ENCODE data around the gene GULP1. TPM values are rescaled to one million over a fixed set of nuclear protein-coding genes. Genes with fewer than 3 reads are reported as not detected.

GULP1 gene
- total and polyA plus RNA-seq, 3 donors from 2014 or later, result 76.2 to 90.3 (median 78.5) TPM

DNA sequence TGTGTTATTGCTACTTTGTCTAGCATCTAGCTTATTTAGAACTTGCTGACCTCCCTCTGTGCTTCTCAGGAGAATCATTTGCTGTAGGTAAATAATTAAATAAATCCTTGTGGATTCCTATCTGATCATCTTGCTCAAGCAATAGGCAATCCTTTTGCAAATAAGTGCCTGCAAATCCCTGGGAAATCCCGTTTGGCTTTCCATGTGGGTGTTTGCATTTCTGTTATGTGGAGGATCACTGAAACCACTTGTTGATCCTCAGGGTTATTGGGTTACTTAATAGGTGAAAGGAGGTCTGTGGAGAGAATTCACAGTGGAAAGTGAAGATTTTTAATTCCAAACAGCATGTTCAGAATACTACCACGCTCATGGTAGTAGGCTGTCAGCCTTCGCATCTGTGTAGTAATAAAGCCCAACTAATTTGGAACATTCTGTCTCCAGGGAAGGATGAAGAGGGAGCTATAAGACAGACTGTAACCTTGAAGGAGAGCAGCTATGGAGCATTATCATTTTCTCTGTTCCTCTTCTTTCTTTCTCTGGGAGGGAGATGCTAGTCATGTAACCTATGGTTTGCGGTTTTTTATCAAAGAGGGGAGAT is 72.5 kb downstream of the GULP1 start:
- Histone ChIP-seq H3K4me1 (no peaks in the 10 kb centered on the region), H3K27me3 (no peaks in the 10 kb centered on the region), H3K4me3 (no peak overlapping the region), H3K36me3 (ENCODE audit: low read depth, missing control alignments) (no peaks in the 10 kb centered on the region), H3K27ac (no peak overlapping the region), H3K9me3 (no peaks in the 10 kb centered on the region)
- no peak for DNase-seq
- intact Hi-C loops (cut with DNase I; ENCODE audit: low total_unique reads), result no loop called here
- 34 to 41% methylated on average over 4 of the region's 4 CpGs for WGBS, 2 donors
- TF ChIP-seq, protein P1, sequence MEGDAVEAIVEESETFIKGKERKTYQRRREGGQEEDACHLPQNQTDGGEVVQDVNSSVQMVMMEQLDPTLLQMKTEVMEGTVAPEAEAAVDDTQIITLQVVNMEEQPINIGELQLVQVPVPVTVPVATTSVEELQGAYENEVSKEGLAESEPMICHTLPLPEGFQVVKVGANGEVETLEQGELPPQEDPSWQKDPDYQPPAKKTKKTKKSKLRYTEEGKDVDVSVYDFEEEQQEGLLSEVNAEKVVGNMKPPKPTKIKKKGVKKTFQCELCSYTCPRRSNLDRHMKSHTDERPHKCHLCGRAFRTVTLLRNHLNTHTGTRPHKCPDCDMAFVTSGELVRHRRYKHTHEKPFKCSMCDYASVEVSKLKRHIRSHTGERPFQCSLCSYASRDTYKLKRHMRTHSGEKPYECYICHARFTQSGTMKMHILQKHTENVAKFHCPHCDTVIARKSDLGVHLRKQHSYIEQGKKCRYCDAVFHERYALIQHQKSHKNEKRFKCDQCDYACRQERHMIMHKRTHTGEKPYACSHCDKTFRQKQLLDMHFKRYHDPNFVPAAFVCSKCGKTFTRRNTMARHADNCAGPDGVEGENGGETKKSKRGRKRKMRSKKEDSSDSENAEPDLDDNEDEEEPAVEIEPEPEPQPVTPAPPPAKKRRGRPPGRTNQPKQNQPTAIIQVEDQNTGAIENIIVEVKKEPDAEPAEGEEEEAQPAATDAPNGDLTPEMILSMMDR (IDR thresholded peaks at IDR 0.05), result no peak
- no peak for TF ChIP-seq POLR2A (IDR thresholded peaks at IDR 0.05)

DNA sequence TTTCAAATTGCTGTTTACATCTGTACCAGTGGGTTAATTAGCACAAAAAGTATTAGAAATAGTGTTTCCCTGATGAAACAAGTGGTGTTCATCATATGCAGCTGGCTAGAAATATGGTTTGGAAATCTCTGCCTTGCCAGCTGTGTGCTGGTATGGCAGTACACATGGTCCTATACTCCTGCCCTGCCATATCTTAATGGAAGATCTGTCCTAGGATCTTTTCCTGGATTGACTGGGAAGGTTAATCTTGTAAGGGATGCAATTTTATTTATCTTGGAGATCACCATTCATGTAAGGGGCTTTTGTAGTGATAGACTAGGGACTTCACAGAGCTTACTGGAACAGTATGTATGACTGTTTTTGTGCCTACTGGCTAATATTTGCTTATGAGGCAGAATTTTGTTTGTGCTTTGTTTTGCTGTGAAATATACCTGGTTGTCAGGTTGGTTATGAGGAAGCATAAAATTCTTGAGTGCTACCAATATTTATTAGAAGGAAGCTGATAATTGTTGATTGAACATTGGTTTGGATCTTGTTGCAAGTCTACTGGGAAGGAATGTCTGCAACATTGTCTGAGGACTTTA is 73.5 kb downstream of the GULP1 start:
- DNase-seq, result no peak

DNA sequence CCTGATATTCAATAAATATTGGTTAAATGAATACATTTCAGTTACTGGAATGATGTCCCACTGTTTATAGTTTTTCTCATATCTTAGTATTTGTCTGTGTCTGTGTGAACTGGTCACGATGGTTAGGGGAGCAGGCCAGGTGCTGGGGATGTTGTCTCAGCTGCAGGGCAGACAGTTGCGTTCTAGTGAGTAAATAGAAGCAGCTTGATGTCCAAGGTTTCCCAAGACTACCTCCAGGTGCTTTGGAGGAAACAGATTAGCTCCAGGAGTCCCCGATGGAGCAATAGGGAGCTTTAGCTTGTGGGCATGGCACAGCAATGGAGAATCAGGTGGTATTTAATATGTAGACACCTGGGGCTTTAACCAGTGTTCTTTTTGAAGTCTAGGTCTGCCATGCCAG is 75.5 kb downstream of the GULP1 start:
- DNase-seq, result no peak
- 79 to 86% methylated on average over 3 of the region's 3 CpGs for WGBS, 2 donors
- intact Hi-C loops (cut with DNase I; ENCODE audit: low total_unique reads), result no loop called here
- no peaks in the 10 kb centered on the region for H3K27me3 ChIP-seq
- H3K4me3 ChIP-seq, result no peak overlapping the region
- no peak for TF ChIP-seq POLR2A (IDR thresholded peaks at IDR 0.05)
- TF ChIP-seq, protein P1 (IDR thresholded peaks at IDR 0.05), result no peak
- no peak overlapping the region for H3K27ac ChIP-seq
- H3K9me3 ChIP-seq, result no peaks in the 10 kb centered on the region
- H3K36me3 ChIP-seq (ENCODE audit: low read depth, missing control alignments), result no peaks in the 10 kb centered on the region
- no peaks in the 10 kb centered on the region for H3K4me1 ChIP-seq

More for the DNA sequence above, 73.5 kb downstream of the GULP1 start:
- Histone ChIP-seq H3K9me3 (no peaks in the 10 kb centered on the region), H3K27ac (no peak overlapping the region), H3K4me1 (no peaks in the 10 kb centered on the region), H3K4me3 (no peak overlapping the region), H3K27me3 (no peaks in the 10 kb centered on the region), H3K36me3 (ENCODE audit: low read depth, missing control alignments) (no peaks in the 10 kb centered on the region)
- intact Hi-C loops (cut with DNase I; ENCODE audit: low total_unique reads), result no loop called here
- TF ChIP-seq POLR2A (IDR thresholded peaks at IDR 0.05), result no peak
- TF ChIP-seq, protein P1 (IDR thresholded peaks at IDR 0.05), result no peak

DNA sequence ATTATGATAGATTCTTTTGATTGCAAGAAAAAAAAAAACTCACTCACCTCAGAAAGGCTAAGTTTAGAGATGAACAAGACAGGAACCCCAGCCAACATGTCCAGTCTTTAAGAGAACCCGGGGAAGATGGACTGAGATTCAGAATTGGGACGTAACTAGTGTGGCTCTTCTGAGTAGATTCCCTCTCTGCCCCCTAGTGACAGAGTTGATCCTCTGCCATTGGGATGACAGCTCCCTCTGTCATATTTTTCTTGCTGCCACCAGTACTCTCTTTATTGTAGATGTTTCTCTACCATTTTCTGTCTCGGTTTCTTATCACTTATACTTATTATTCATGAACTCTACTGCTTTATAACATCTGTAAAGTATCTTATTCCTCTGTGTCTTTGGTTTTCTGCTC is 77.7 kb downstream of the GULP1 start:
- 47 to 54% methylated on average over 3 of the region's 3 CpGs for WGBS, 2 donors
- Histone ChIP-seq H3K4me3 (no peak overlapping the region), H3K27ac (no peak overlapping the region), H3K4me1 (no peaks in the 10 kb centered on the region), H3K9me3 (no peaks in the 10 kb centered on the region), H3K36me3 (ENCODE audit: low read depth, missing control alignments) (no peaks in the 10 kb centered on the region), H3K27me3 (no peaks in the 10 kb centered on the region)
- TF ChIP-seq POLR2A (IDR thresholded peaks at IDR 0.05), result no peak
- TF ChIP-seq, protein P1 (IDR thresholded peaks at IDR 0.05), result peak in 2 of 3 experiments; percentile 47 to 63
- intact Hi-C loops (cut with DNase I; ENCODE audit: low total_unique reads), result no loop called here
- DNase-seq, result peak; percentile 65

Measured in testis (tissue), 3 donors.